H1 (cell line): ENCODE measurements around the gene FADS3. TPM values are rescaled to one million over a fixed set of nuclear protein-coding genes. Genes with fewer than 3 reads are reported as not detected.

ENCODE experiments used
- ATF2 ChIP-seq: IDR thresholded peaks from 2 replicates; pipeline ENCODE4 v1.6.1; 2012; ENCODE audit warnings: low read length, inconsistent platforms
- BACH1 ChIP-seq: IDR thresholded peaks from 2 replicates; pipeline ENCODE4 v1.6.1; 2012; ENCODE audit warnings: low read length, improper control_type of control experiment
- GTF2F1 ChIP-seq: IDR thresholded peaks from 2 replicates; pipeline ENCODE4 v1.6.1; 2012; ENCODE audit warnings: low read depth, low read length, improper control_type of control experiment, borderline replicate concordance
- MAFK ChIP-seq: IDR thresholded peaks from 2 replicates; pipeline ENCODE4 v1.6.1; 2012; ENCODE audit warnings: low read depth, mild to moderate bottlenecking, improper control_type of control experiment, low read length
- RXRA ChIP-seq: IDR thresholded peaks from 2 replicates; pipeline ENCODE4 v1.6.1; 2011; ENCODE audit warnings: low read depth, mild to moderate bottlenecking, low read length, moderate library complexity; ENCODE audit not compliant: insufficient read depth
- TAF1 ChIP-seq: IDR thresholded peaks from 2 replicates; pipeline ENCODE4 v1.6.1; 2011; ENCODE audit warnings: mild to moderate bottlenecking, low read depth, low read length
- polyA plus RNA-seq, 7 experiments: library from polyadenylated mRNA; depleted of rRNA in 3 of 7; stranded (reverse) in 5 of 7; unstranded in 2 of 7; fragments of >200 nt in 5 of 7; fragments of 200-250 nt in 2 of 7; gene quantifications; 1 replicate in 5 of 7; 2 replicates in 1 of 7; 4 replicates in 1 of 7; pipeline versions ENCODE4 v1.2.1 to v1.2.3, GENCODE V29; 2011 to 2013; ENCODE audit warnings: missing spikeins in 2 of 7, mixed read lengths in 2 of 7
- total RNA-seq: library from RNA; stranded (reverse); fragmentation: NEBNext Ultra II Directional; extraction: Animal tissue kit (Norgen Biotek cat#: 25700); gene quantifications from 2 replicates; pipeline ENCODE4 v1.2.1, GENCODE V29; 2021

The FADS3 gene
- total and polyA plus RNA-seq, 2 of the 8 experiments (the other 6 are each of a cell fraction or from before 2014, with no cell fraction given): 43.8 to 76.3 TPM

- TF ChIP-seq ATF2: no peak
- no peak for TF ChIP-seq MAFK
- TF ChIP-seq GTF2F1: no peak
- no peak for TF ChIP-seq BACH1
- TF ChIP-seq TAF1: no peak
- TF ChIP-seq RXRA: no peak
- TF ChIP-seq, all 59 proteins: peak for 0
Measured at GRCh38 chr11:61930933-61931332, 39.6 kb upstream of the FADS3 start (continued).
